ENCODE results near the gene EML6. TPM values are rescaled to one million over a fixed set of nuclear protein-coding genes. Genes with fewer than 3 reads are reported as not detected.

EML6 gene
- total and polyA plus RNA-seq, 2 of the 13 experiments (the other 11 are each of a cell fraction or from before 2014, with no cell fraction given): 17.2 to 32.4 TPM

GRCh38 chr2:54866868-54867267, 143.4 kb downstream of the EML6 start:
- H2AFZ ChIP-seq (ENCODE audit: low read length): no peak overlapping the region
- no peaks in the 10 kb centered on the region for H3K36me3 ChIP-seq (replicated peaks in 1 of 2; ENCODE audit: control insufficient read depth in 1 of 2, insufficient read depth in 2 of 2, low read length in 2 of 2)
- no peak overlapping the region for H3K9ac ChIP-seq (ENCODE audit: insufficient read depth, low read depth, low read length)
- H3K4me1 ChIP-seq (ENCODE audit: insufficient read depth, low read length): peaks cover 12% of the 10 kb centered on the region
- no peak for TF ChIP-seq ATF4 (CRISPR knock-in tag; IDR thresholded peaks at IDR 0.05)
- TF ChIP-seq ZBTB34 (CRISPR knock-in tag; IDR thresholded peaks at IDR 0.05): no peak
- TF ChIP-seq DMAP1 (CRISPR knock-in tag; IDR thresholded peaks at IDR 0.05): no peak
- TF ChIP-seq THAP9 (CRISPR knock-in tag; IDR thresholded peaks at IDR 0.05; ENCODE audit: borderline replicate concordance): no peak
- no peak for TF ChIP-seq DRAP1 (CRISPR knock-in tag; IDR thresholded peaks at IDR 0.05)
- TF ChIP-seq NR1H2 (CRISPR knock-in tag; IDR thresholded peaks at IDR 0.05; ENCODE audit: borderline replicate concordance, low read depth): no peak
- TF ChIP-seq TRAFD1 (CRISPR knock-in tag; IDR thresholded peaks at IDR 0.05; ENCODE audit: borderline replicate concordance): no peak
- TF ChIP-seq MBNL3 (CRISPR knock-in tag; conservative IDR thresholded peaks at IDR 0.05): no peak
- H3K79me2 ChIP-seq (ENCODE audit: insufficient read depth, low read length): no peaks in the 10 kb centered on the region
- 91% methylated on average over 5 of the region's 5 CpGs for WGBS (ENCODE audit: low lambda C conversion rate)
- in situ Hi-C loops (cut with HindIII; ENCODE audit: extremely low pct_ligation_motif_present, low pct_unique_long_range_greater_than_20kb): no loop called here
- POLR2A ChIA-PET: no interaction called here
- H3K27me3 ChIP-seq (ENCODE audit: control insufficient read depth in 1 of 2, insufficient read depth in 2 of 2, low read length in 2 of 2): no peaks in the 10 kb centered on the region
- no peak overlapping the region for H3K4me2 ChIP-seq (ENCODE audit: low read depth, low read length)
- ATAC-seq (no peak), FAIRE-seq (no peak), DNase-seq (ENCODE audit: low spot score) (no peak)
- intact Hi-C loops (cut with micrococcal nuclease; ENCODE audit: unreplicated experiment): no loop called here
- no peak overlapping the region for H3K4me3 ChIP-seq (replicated peaks in 1 of 3; ENCODE audit: insufficient read depth in 1 of 3, low read depth in 2 of 3, low read length in 3 of 3)
- no peak overlapping the region for H3K27ac ChIP-seq (ENCODE audit: extremely low read length, insufficient read depth, low read length)
- no TSS peak for BruUV-seq (replicated peaks)
- H3K9me3 ChIP-seq (ENCODE audit: low read length): no peaks in the 10 kb centered on the region
- H4K20me1 ChIP-seq (ENCODE audit: insufficient read depth, low read length): no peaks in the 10 kb centered on the region
- CTCF ChIA-PET (ENCODE audit: low intra/inter-chr PET ratio, low total read pairs): no interaction called here
